WTC11 (cell line): ENCODE results near the gene SPOCK1.

ENCODE experiments used
- ATF3 ChIP-seq: sonication (generic); formaldehyde crosslinking; conservative IDR thresholded peaks from 2 replicates; pipeline ENCODE4 v1.8.1; 2022; ENCODE audit warnings: mild to moderate bottlenecking, missing genetic modification reagents
- CBFB ChIP-seq: sonication (generic); formaldehyde crosslinking; IDR thresholded peaks from 2 replicates; pipeline ENCODE4 v1.8.1; 2022; ENCODE audit warnings: mild to moderate bottlenecking, low read depth, missing genetic modification reagents
- NFE2L1 ChIP-seq: sonication (generic); formaldehyde crosslinking; IDR thresholded peaks from 2 replicates; pipeline ENCODE4 v1.8.1; 2023; ENCODE audit warnings: missing genetic modification reagents
- TCF7 ChIP-seq: sonication (generic); formaldehyde crosslinking; IDR thresholded peaks from 2 replicates; pipeline ENCODE4 v1.8.0; 2022; ENCODE audit warnings: mild to moderate bottlenecking, low read depth, missing genetic modification reagents, moderate library complexity
- ZNF671 ChIP-seq: fragments of 250-450 bp; sonication (Bioruptor Pico); IDR thresholded peaks from 2 replicates; pipeline ENCODE4 v1.8.0; 2021; ENCODE audit warnings: mild to moderate bottlenecking

GRCh38 chr5:137309290-137309689, 189.8 kb downstream of the SPOCK1 start:
- TF ChIP-seq ATF3 (CRISPR knock-in tag) (no peak), CBFB (CRISPR knock-in tag) (no peak), NFE2L1 (CRISPR knock-in tag) (no peak), TCF7 (no peak), ZNF671 (CRISPR knock-in tag) (no peak)
